PC-3 (cell line): ENCODE measurements around the gene PKMYT1.

ENCODE experiments used
- CTCF ChIP-seq: fragments of 300-600 bp; sonication (generic); conservative IDR thresholded peaks from 2 replicates; pipeline ENCODE4 v1.5.1; 2017; ENCODE audit warnings: antibody characterized with exemption, low read depth, mild to moderate bottlenecking, low read length
- EZH2phosphoT487 ChIP-seq: fragments of 300-600 bp; sonication (generic); IDR thresholded peaks from 2 replicates; pipeline ENCODE4 v1.6.1; 2018; ENCODE audit warnings: mild to moderate bottlenecking, antibody characterized with exemption, low read length, borderline replicate concordance

- TF ChIP-seq CTCF = no peak
- TF ChIP-seq EZH2phosphoT487 = no peak
Observed at GRCh38 chr16:2954656-2955381, 25.4 kb downstream of the PKMYT1 start.
